GM23248 (cell line): ENCODE results near the gene TBL1X. TPM values are rescaled to one million over a fixed set of nuclear protein-coding genes. Genes with fewer than 3 reads are reported as not detected.
"Not testable (repeated sequence)": the region's sequence is repeated elsewhere in the genome, so short reads cannot be mapped to it uniquely, and the experiment has no call there.

Experiments used
- DNase-seq: peaks from one replicate; pipeline ENCODE4 v3.0.0-alpha.2; 2015
- H2AFZ ChIP-seq: fragments of 200-600 bp; sonication (generic); 2 replicates; pipeline ENCODE4 v1.6.1; 2016; ENCODE audit warnings: antibody characterized with exemption
- H3F3A ChIP-seq: fragments of 200-600 bp; sonication (generic); 2 replicates; pipeline ENCODE4 v1.6.1; 2016; ENCODE audit warnings: mild to moderate bottlenecking, antibody characterized with exemption, mixed run types; ENCODE audit not compliant: insufficient read depth
- H3K27ac ChIP-seq: fragments of 200-600 bp; sonication (generic); 2 replicates; pipeline ENCODE4 v1.5.1; 2016; ENCODE audit warnings: mild to moderate bottlenecking
- H3K27me3 ChIP-seq: fragments of 200-600 bp; sonication (generic); replicated peaks from 2 replicates; pipeline ENCODE4 v1.6.1; 2016; ENCODE audit warnings: mild to moderate bottlenecking; ENCODE audit not compliant: insufficient read depth
- H3K36me3 ChIP-seq: fragments of 200-600 bp; sonication (generic); 2 replicates; pipeline ENCODE4 v1.6.1; 2016; ENCODE audit warnings: low read depth, mild to moderate bottlenecking
- H3K4me1 ChIP-seq: fragments of 200-600 bp; sonication (generic); 2 replicates; pipeline ENCODE4 v1.6.1; 2016; ENCODE audit warnings: mild to moderate bottlenecking; ENCODE audit not compliant: insufficient read depth
- H3K4me2 ChIP-seq: fragments of 200-600 bp; sonication (generic); one replicate; pipeline ENCODE4 v1.6.1; 2016; ENCODE audit warnings: mild to moderate bottlenecking; ENCODE audit not compliant: unreplicated experiment
- H3K4me3 ChIP-seq: fragments of 200-600 bp; sonication (generic); 2 replicates; pipeline ENCODE4 v1.5.1; 2016; ENCODE audit warnings: mild to moderate bottlenecking
- H3K79me2 ChIP-seq: fragments of 200-600 bp; sonication (generic); 2 replicates; pipeline ENCODE4 v1.6.1; 2016; ENCODE audit warnings: mild to moderate bottlenecking; ENCODE audit not compliant: insufficient read depth
- H3K9ac ChIP-seq: fragments of 200-600 bp; sonication (generic); 2 replicates; pipeline ENCODE4 v1.6.1; 2016; ENCODE audit warnings: mild to moderate bottlenecking
- H3K9me2 ChIP-seq: fragments of 200-600 bp; sonication (generic); 2 replicates; pipeline ENCODE4 v1.6.1; 2016; ENCODE audit warnings: mixed run types, mild to moderate bottlenecking, moderate library complexity; ENCODE audit not compliant: insufficient read depth
- H3K9me3 ChIP-seq: fragments of 200-600 bp; sonication (generic); one replicate; pipeline ENCODE4 v1.6.1; 2017; ENCODE audit warnings: low read depth
- H4K20me1 ChIP-seq: fragments of 200-600 bp; sonication (generic); 2 replicates; pipeline ENCODE4 v1.6.0; 2016; ENCODE audit not compliant: insufficient read depth
- EZH2 ChIP-seq: fragments of 200-600 bp; sonication (generic); IDR thresholded peaks from 2 replicates; pipeline ENCODE4 v1.6.1; 2018; ENCODE audit warnings: antibody characterized with exemption, mild to moderate bottlenecking; ENCODE audit not compliant: insufficient read depth, poor library complexity, severe bottlenecking
- EZH2phosphoT487 ChIP-seq: fragments of 200-600 bp; sonication (generic); IDR thresholded peaks from 2 replicates; pipeline ENCODE4 v1.6.1; 2018; ENCODE audit warnings: antibody characterized with exemption, moderate library complexity, mild to moderate bottlenecking, low read depth; ENCODE audit not compliant: insufficient read depth
- WGBS, 2 experiments: methylation state at CpG; one replicate each; pipeline ENCODE4 v1.1.6; 2015 to 2017; ENCODE audit warnings: low lambda C conversion rate in 2 of 2, low coverage in 1 of 2; ENCODE audit errors: missing lambda C conversion rate in 2 of 2; 5-methylcytosine and 5-hydroxymethylcytosine counted together
- in situ Hi-C: fragments of 300-500 bp; cut with MboI; formaldehyde crosslinking; loops from 2 replicates; pipeline ENCODE4 v1.15.0; 2020
- polyA plus RNA-seq: library from polyadenylated mRNA; unstranded; fragments of >200 nt; fragmentation: Nextera tagmentation; extraction: Ambion mirVana; gene quantifications from 2 replicates; pipeline ENCODE4 v1.2.1, GENCODE V29; 2016
- total RNA-seq: library from RNA; depleted of rRNA; stranded (reverse); fragments of >200 nt; shearing (Covaris generic); gene quantifications from 2 replicates; pipeline ENCODE4 v1.2.3, GENCODE V29; 2014

Gene TBL1X
- total and polyA plus RNA-seq, 2 experiments from 2014 or later, result 8.2 to 26.8 TPM

DNA sequence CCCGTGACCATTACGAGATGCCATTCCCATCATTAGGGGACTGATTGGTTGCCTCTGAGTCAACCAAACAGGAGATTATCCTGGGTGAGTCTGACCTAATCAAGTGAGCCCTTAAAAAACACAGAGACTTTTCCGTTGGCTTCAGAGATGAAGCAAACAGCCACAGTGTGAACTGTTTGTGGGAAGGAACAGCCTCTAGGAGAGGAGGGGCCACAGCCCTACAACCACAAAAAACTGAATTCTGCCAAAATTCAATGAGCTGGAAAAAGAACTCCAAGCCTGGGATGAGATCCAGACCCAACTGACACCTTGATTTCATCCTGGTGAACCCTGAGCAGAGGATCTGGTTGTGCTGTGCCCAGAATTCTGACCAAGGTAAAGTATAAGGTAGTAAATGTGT lies 31.3 kb upstream of the TBL1X start:
- TF ChIP-seq EZH2, result no peak
- no peak for TF ChIP-seq EZH2phosphoT487
- Histone ChIP-seq H2AFZ (no peak overlapping the region), H3K4me3 (no peak overlapping the region), H3K9me2 (no peaks in the 10 kb centered on the region), H3K36me3 (no peaks in the 10 kb centered on the region), H3K9me3 (no peaks in the 10 kb centered on the region), H3K27ac (no peak overlapping the region), H3K9ac (no peak overlapping the region), H3K27me3 (no peaks in the 10 kb centered on the region), H4K20me1 (no peaks in the 10 kb centered on the region), H3K4me2 (no peak overlapping the region), H3F3A (no peaks in the 10 kb centered on the region), H3K4me1 (no peaks in the 10 kb centered on the region), H3K79me2 (no peaks in the 10 kb centered on the region)
- WGBS, 2 experiments, result 71 to 91% methylated on average over 3 of the region's 3 CpGs
- in situ Hi-C loops, result no loop called here
- no peak for DNase-seq

DNA sequence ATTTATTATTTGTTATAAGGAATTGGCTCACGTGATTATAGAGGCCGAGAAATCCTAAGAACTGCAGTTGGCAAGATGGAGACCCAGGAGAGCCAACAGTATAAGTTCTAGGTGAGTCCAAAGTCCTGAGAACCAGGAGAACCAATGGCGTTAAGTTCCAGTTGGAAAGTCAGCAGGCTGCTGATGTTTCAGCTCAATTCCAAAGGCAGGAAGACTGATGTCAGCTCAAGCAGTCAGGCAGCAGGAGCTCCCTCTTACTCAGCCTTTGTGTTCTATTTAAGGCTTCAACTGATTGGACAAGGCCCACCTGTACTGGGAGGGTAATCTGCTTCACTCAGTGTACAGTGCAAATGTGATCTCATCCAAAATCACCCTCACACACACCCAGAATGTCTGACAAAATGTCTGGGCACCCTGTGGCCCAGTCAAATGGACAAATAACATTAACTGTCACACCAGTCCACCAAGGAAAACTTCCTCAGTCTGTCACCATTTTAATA lies 30.8 kb upstream of the TBL1X start:
- DNase-seq, result no peak
- no peaks in the 10 kb centered on the region for H3K9me3 ChIP-seq
- 89 to 92% methylated on average over 3 of the region's 3 CpGs for WGBS, 2 experiments
- no peak overlapping the region for H3K4me3 ChIP-seq
- H3K9ac ChIP-seq, result no peak overlapping the region
- H3K79me2 ChIP-seq, result no peaks in the 10 kb centered on the region
- no peak overlapping the region for H3K27ac ChIP-seq
- no peaks in the 10 kb centered on the region for H3F3A ChIP-seq
- H4K20me1 ChIP-seq, result no peaks in the 10 kb centered on the region
- no peaks in the 10 kb centered on the region for H3K27me3 ChIP-seq
- H2AFZ ChIP-seq, result no peak overlapping the region
- in situ Hi-C loops, result no loop called here
- H3K36me3 ChIP-seq, result no peaks in the 10 kb centered on the region
- no peaks in the 10 kb centered on the region for H3K9me2 ChIP-seq
- TF ChIP-seq EZH2 (no peak), EZH2phosphoT487 (no peak)
- no peaks in the 10 kb centered on the region for H3K4me1 ChIP-seq
- H3K4me2 ChIP-seq, result no peak overlapping the region

DNA sequence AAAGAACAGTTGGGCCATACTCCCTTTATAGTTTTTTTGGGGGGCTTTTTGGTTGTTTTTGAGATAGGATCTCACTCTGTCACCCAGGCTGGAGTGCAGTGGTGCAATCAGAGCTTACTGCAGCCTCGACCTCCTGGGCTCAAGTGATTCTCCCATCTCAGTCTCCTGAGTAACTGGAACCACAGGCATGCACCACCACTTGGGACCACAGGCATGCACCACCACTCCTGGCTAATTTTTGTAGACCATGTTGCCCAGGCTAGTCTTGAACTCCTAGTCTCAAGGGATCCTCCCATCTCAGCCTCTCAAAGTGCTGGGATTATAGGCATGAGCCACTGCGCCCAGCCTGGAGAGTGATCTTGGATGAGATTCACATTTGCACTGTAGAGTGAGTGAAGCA lies 29.8 kb upstream of the TBL1X start:
- H3K4me3 ChIP-seq, in situ Hi-C loops, H3K36me3 ChIP-seq, H3K9me3 ChIP-seq, H3K79me2 ChIP-seq, H3K27ac ChIP-seq, H3F3A ChIP-seq, H3K9ac ChIP-seq, H3K9me2 ChIP-seq, H3K27me3 ChIP-seq, H4K20me1 ChIP-seq, H3K4me1 ChIP-seq, H2AFZ ChIP-seq, H3K4me2 ChIP-seq: not testable (repeated sequence)
- WGBS, 2 experiments, result 57 to 100% methylated on average over 1 to 2 of the region's 2 CpGs
- peak; percentile 11 for DNase-seq

DNA sequence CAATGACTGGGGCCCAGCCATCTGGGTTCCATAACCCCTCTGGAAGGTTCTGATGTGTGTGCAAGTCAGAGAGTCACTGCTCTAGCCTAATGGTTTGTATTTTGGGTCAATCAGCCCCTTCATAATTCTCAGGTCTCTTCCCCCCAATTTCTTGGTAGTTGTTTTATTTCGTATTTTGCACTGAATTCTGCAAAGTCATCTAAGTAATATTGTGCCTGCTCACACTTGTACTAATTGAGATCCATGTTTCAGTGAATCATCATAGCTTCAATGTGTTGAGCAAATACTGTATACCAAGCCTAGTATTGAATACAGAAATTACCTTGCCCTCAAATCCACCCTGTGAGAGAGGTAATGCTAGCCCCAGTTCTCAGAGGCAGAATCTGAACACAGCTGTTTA lies 28.0 kb upstream of the TBL1X start:
- Histone ChIP-seq H3K4me2 (no peak overlapping the region), H3K9me3 (no peaks in the 10 kb centered on the region), H4K20me1 (no peaks in the 10 kb centered on the region), H3K36me3 (no peaks in the 10 kb centered on the region), H3F3A (no peaks in the 10 kb centered on the region), H3K4me3 (no peak overlapping the region), H3K9ac (no peak overlapping the region), H3K27ac (no peak overlapping the region), H2AFZ (no peak overlapping the region), H3K79me2 (no peaks in the 10 kb centered on the region), H3K27me3 (no peaks in the 10 kb centered on the region), H3K9me2 (no peaks in the 10 kb centered on the region), H3K4me1 (no peaks in the 10 kb centered on the region)
- WGBS, 2 experiments, result 67 to 71% methylated on average over 1 of the region's 1 CpG
- TF ChIP-seq EZH2 (no peak), EZH2phosphoT487 (no peak)
- in situ Hi-C loops, result no loop called here
- no peak for DNase-seq

DNA sequence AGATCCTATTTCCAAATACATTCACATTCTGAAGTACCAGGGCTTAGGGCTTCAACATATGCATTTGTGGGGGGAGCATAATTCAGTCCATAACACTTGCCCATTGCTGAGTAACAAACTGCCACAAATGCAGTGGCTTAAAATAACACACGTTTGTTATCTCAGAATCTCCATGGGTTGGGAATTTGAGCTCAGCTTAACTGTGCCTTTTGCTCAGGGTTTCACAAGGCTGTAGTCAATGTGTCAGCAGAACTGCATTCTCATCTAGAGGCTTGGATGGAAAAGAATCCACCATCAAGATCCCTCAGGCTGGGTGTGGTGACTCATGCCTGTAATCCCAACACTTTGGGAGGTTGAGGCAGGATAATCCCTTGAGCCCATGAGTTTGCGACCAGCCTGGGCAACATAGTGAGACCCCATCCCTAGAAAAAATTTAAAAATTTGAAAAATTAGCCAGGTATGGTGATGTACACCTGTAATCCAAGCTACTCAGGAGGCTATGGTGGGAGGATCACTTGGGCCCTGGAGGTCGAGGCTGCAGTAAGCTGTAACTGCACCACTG lies 25.8 kb upstream of the TBL1X start:
- TF ChIP-seq EZH2phosphoT487 (no peak), EZH2 (no peak)
- H3K27ac ChIP-seq, result no peak overlapping the region
- H3K4me2 ChIP-seq, result no peak overlapping the region
- H4K20me1 ChIP-seq, result no peaks in the 10 kb centered on the region
- H3K9ac ChIP-seq, result no peak overlapping the region
- H3K27me3 ChIP-seq, result no peaks in the 10 kb centered on the region
- WGBS, 2 experiments, result 71 to 81% methylated on average over 3 of the region's 3 CpGs
- H2AFZ ChIP-seq, result no peak overlapping the region
- no peak overlapping the region for H3K4me3 ChIP-seq
- no peaks in the 10 kb centered on the region for H3K79me2 ChIP-seq
- H3F3A ChIP-seq, result no peaks in the 10 kb centered on the region
- no peaks in the 10 kb centered on the region for H3K4me1 ChIP-seq
- H3K36me3 ChIP-seq, result no peaks in the 10 kb centered on the region
- DNase-seq, result peak; percentile 23
- in situ Hi-C loops, result no loop called here
- H3K9me3 ChIP-seq, result no peaks in the 10 kb centered on the region
- no peaks in the 10 kb centered on the region for H3K9me2 ChIP-seq
